CD4-positive, alpha-beta T cell treated with Interferon alpha-2 for 1 hour (primary cell): ENCODE measurements around the gene RLN3.

Source experiments
- DNase-seq, 2 donors: peaks; one replicate each; pipeline ENCODE4 v3.0.0-alpha.2; 2020 to 2022

RLN3 gene

GRCh38 chr19:14055396-14055795, 27.4 kb downstream of the RLN3 start:
- DNase-seq, result no peak

- DNase-seq, result no peak
Measured at GRCh38 chr19:14056069-14056666, 28.2 kb downstream of the RLN3 start.

GRCh38 chr19:14056741-14057356, 28.9 kb downstream of the RLN3 start:
- DNase-seq, result no peak

- no peak for DNase-seq
Measured at GRCh38 chr19:14058182-14059092, 30.5 kb downstream of the RLN3 start.

- DNase-seq, result peak; percentile 35 to 58
Measured at GRCh38 chr19:14059093-14059480, 31.1 kb downstream of the RLN3 start.

GRCh38 chr19:14059652-14060155, 31.8 kb downstream of the RLN3 start:
- DNase-seq, result no peak

GRCh38 chr19:14061081-14061749, 33.3 kb downstream of the RLN3 start:
- no peak for DNase-seq

- no peak for DNase-seq
Measured at GRCh38 chr19:14061751-14062557, 34.0 kb downstream of the RLN3 start, which contains the start of gene PALM3. Gene PALM3 (minus strand): TSS chr19:14062076. CDS start chr19:14061980, 96 bp downstream.

- DNase-seq, result no peak
Measured at GRCh38 chr19:14062558-14062855, 34.6 kb downstream of the RLN3 start.

GRCh38 chr19:14063105-14063504, 35.2 kb downstream of the RLN3 start:
- no peak for DNase-seq

GRCh38 chr19:14066134-14066533, 38.2 kb downstream of the RLN3 start:
- DNase-seq, result no peak

- DNase-seq, result no peak
Measured at GRCh38 chr19:14070268-14071050, 42.5 kb downstream of the RLN3 start.

GRCh38 chr19:14072535-14073260, 44.8 kb downstream of the RLN3 start, which contains the start of gene MISP3:
Gene MISP3 (plus strand): TSS chr19:14072786. CDS start chr19:14073310, 524 bp downstream.
- DNase-seq, result peak; percentile 22 to 55

- peak; percentile 72 to 83 for DNase-seq
Measured at GRCh38 chr19:14073261-14073924, 45.4 kb downstream of the RLN3 start.

- DNase-seq, result peak in 1 of 2 donors; percentile 18
Measured at GRCh38 chr19:14073925-14074838, 46.2 kb downstream of the RLN3 start.

- no peak for DNase-seq
Measured at GRCh38 chr19:14078411-14078810, 50.5 kb downstream of the RLN3 start.
